Globus pallidus (tissue), 1 donor: ENCODE results near the gene PIGW.
A peak's percentile ranks its signal among the peaks of the same experiment; 100 is the strongest.

Experiments
- DNase-seq: peaks from one replicate; pipeline ENCODE4 v3.0.0-alpha.2; 2015; ENCODE audit warnings: low spot score

The PIGW gene, protein sequence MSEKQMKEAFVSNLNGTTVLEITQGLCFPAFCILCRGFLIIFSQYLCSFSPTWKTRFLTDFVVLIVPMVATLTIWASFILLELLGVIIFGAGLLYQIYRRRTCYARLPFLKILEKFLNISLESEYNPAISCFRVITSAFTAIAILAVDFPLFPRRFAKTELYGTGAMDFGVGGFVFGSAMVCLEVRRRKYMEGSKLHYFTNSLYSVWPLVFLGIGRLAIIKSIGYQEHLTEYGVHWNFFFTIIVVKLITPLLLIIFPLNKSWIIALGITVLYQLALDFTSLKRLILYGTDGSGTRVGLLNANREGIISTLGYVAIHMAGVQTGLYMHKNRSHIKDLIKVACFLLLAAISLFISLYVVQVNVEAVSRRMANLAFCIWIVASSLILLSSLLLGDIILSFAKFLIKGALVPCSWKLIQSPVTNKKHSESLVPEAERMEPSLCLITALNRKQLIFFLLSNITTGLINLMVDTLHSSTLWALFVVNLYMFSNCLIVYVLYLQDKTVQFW

GRCh38 chr17:36534840-36535668 is at the start of gene PIGW, which contains the start of gene MYO19:
Gene PIGW (plus strand): TSS chr17:36534987. CDS start chr17:36537102, 2,115 bp downstream.
Gene MYO19 (minus strand): TSS chr17:36534868. CDS start chr17:36532538, 2,330 bp downstream.
- DNase-seq = peak; percentile 85

- no peak for DNase-seq
These were observed 49.8 kb upstream of the PIGW start for GRCh38 chr17:36485027-36485426.

DNA sequence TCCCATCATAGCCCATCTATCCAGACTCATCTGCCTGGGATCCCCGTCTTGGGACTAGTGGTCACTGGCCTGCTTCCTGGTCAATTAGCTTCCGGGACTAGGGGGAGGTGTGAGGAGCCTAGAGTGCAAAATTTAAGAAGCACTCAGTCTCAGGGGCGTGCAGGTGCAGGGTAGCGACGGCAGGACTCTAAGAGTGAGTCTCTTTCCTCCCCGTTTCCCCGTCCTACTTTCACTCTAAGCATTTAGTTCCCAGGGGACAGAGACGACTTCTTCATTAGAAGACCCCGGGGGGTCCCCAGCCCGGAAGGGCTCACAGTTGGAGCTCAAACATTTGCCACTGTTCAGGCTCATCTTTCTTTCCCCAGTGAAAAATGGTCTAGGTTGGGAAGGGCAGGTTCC is 49.0 kb upstream of the PIGW start:
- no peak for DNase-seq

GRCh38 chr17:36486204-36487194 is 48.3 kb upstream of the PIGW start, which contains the start of gene ZNHIT3:
Gene ZNHIT3 (plus strand): TSS chr17:36486681. CDS start chr17:36486700, 19 bp downstream.
- DNase-seq = peak; percentile 92

- no peak for DNase-seq
These were observed 40.8 kb upstream of the PIGW start for GRCh38 chr17:36493956-36494355.

- DNase-seq = no peak
These were observed 40.1 kb upstream of the PIGW start for GRCh38 chr17:36494674-36495073.

DNA sequence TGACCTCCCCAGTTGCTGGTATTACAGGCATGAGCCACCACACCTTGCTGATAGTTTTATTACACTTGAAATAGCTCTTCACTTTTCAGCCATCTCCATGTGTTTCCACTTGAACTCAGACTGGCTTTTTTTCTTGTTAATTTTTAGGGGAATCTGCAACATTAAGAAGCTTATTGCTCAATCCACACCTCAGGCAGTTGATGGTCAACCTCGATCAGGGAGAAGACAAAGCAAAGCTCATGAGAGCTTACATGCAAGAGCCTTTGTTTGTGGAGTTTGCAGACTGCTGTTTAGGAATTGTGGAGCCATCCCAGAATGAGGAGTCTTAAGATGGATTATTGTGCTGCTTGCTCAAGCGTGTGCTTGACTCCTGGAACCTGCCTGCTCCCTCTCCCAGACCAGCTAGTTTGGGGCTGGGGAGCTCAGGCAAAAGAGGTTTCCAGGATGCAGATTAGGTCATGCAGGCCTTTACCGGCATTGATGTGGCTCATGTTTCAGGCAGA is 39.7 kb upstream of the PIGW start:
- DNase-seq = no peak

DNA sequence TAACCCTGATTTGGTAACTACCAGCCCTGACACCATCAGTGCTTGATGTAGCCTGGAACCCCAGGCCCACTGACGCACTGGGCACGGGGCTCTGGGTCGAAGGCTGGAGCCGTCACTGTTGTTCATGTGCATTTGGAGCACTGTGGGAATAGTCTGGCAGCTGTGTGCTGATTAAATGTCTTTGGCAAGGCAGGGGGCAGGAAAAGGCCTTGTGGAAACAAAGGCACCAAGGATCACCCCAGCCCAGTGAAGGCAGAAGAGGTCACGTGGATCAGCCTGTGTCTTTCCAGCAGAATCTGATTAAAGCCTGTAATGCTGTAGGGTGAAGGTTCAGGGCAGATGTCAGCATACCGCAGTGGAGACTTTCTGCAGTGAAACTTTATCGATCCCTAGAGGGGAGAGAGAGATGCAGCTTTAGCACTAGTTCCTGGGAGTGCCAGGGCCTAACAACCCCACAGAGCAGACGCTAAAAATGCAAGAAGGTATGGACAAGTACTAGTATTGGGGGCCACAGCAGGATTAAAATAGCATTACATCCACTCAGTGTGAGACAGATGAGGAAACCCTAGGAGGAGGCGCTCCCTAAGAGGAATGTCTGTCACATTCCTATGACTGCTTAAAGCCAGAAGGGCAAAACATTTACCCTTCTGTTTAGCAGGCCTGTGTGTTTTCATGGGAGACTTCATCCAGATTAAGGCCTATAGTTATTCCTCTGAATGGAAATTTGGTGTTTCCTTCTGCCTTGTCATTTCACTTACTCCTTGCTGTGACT is 38.6 kb upstream of the PIGW start:
- DNase-seq = peak; percentile 80

DNA sequence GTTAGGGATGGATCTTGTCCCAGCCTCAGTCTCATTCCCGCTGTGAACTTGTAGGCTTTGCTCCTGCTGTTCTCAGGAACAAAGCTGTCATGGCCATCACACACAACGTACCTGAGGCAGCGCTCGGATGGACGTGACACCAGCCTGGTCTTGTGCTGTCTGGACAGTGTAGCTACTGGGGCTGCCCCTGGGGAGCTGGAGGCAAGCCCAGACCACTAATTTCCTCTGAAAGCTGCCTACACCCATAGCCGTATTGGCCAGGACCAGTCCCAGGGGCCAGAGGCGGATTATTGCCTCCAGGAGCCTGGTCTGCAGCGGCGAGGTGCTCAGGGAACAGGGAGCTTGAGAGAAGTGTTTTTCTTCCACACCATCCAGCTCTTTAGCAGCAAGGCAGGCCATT is 36.6 kb upstream of the PIGW start:
- DNase-seq = no peak

GRCh38 chr17:36498560-36499300 is 36.1 kb upstream of the PIGW start:
- no peak for DNase-seq

DNA sequence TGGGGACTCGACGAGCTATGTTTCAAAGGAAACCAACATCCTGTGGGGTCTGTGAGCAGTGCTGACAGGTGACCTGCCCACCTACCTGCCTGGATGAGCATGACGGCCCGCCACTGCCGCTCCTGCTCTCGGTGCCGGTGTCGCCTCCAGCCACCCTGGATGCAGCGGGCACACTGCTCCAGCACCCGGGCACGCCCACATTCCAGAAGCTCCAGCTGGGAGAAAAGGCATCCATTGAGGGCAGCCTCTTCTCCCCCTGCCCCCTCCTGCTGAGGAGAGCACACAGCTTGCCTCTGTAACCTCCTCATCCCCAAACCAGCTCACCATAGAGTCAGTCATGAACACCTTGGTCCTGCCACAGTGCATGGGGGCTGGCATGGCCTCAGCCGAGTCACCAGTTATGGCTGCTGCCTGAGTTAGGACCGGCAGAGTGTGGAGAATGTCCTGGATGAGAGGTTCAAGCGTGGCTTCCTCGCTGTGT is 34.0 kb upstream of the PIGW start:
- DNase-seq = no peak

- no peak for DNase-seq
These were observed 33.4 kb upstream of the PIGW start for GRCh38 chr17:36501351-36501750.

- DNase-seq = no peak
These were observed 32.8 kb upstream of the PIGW start for GRCh38 chr17:36501963-36502362.

- no peak for DNase-seq
These were observed 31.2 kb upstream of the PIGW start for GRCh38 chr17:36503456-36504155.

DNA sequence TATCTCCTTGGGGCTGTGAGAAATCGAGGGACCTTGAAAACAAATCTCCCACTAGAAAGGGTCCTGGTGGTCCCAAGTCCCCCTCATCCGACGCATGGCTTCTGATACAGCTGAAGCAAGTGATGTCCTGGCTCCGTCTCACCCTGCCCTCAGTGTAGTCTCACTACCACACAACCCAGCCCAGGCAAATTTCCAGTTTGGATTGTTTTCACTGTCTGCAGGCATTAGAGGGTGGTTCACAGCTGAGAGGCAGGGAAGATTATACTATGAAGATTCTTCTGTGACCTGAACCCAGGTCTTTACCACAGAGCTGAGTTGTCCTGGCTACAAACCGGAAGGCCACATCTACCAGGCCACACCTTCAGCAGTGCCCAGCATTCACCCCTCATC is 30.6 kb upstream of the PIGW start:
- no peak for DNase-seq

DNA sequence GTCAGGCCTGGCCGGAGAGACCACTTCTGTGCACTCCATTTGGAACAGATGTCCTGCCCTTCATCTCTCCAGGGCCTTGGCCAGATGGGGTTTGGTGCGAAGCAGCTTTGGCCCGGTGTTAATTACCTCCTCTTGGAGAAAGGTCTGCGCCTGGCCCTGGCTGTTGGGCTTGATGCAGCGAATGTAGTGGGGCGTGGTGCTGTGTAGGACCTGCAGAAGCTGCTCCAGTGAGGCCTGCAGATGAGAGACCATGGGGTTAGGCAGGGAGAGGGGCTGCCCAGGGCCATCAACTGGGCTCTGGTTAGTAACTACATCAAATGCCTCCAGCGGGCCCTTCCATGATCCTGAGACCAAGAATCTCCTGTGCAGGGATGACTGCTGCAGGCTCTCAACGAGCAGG is 29.6 kb upstream of the PIGW start:
- DNase-seq = no peak

GRCh38 chr17:36506249-36506826 is 28.4 kb upstream of the PIGW start:
- no peak for DNase-seq

GRCh38 chr17:36506831-36507230 is 28.0 kb upstream of the PIGW start:
- DNase-seq = no peak

DNA sequence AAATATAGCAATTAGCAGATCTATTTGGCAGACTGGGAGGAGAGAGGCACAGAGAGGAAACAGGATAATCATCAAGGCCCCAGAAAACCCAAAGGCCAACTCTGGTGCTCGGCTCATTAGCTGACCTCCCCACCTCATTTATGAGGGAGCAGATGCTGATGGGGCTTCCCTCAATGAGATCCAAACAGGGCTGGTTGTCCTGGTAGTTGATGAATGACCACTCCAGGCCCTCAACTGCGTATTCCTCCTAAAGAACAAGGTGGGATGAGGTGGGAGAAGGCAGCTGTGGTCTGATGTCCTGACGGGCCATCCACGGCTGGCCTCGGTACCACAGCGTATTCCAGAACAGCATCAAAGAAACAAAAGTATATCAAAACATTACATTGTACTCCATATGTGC is 27.5 kb upstream of the PIGW start:
- DNase-seq = no peak
